Small intestine (tissue), 7 donors: Measurements from ENCODE around the gene INMT. TPM values are rescaled to one million over a fixed set of nuclear protein-coding genes. Genes with fewer than 3 reads are reported as not detected.

ENCODE experiments used
- DNase-seq, 2 donors: peaks; one replicate each; pipeline versions ENCODE4 v3.0.0 to v3.0.0-alpha.2; 2013
- FAIRE-seq: peaks from 2 replicates; lab custom pipeline; 2012; peaks lifted over from hg19 to GRCh38; lab: Jason Lieb, UNC
- H3K27ac ChIP-seq, 3 donors: one replicate each; pipeline ENCODE4 v1.5.1; 2013; ENCODE audit warnings: low read length in 2 of 3, mild to moderate bottlenecking in 2 of 3, control low read depth in 1 of 3, inconsistent platforms in 1 of 3, low read depth in 1 of 3, moderate library complexity in 1 of 3
- H3K27me3 ChIP-seq, 3 donors: one replicate each; pipeline ENCODE4 v1.6.1; 2013; ENCODE audit warnings: low read length in 3 of 3, inconsistent platforms in 1 of 3; ENCODE audit not compliant: control insufficient read depth in 3 of 3, insufficient read depth in 3 of 3
- H3K36me3 ChIP-seq, 3 donors: one replicate each; pipeline ENCODE4 v1.6.1; 2013; ENCODE audit warnings: low read length in 3 of 3, inconsistent platforms in 1 of 3, low read depth in 1 of 3, mild to moderate bottlenecking in 1 of 3, moderate library complexity in 1 of 3; ENCODE audit not compliant: control insufficient read depth in 3 of 3, insufficient read depth in 2 of 3
- H3K4me1 ChIP-seq, 3 donors: one replicate each; pipeline ENCODE4 v1.6.1; 2013; ENCODE audit warnings: low read length in 2 of 3, inconsistent platforms in 1 of 3, low read depth in 1 of 3, mild to moderate bottlenecking in 1 of 3, moderate library complexity in 1 of 3; ENCODE audit not compliant: control insufficient read depth in 3 of 3, insufficient read depth in 2 of 3
- H3K4me3 ChIP-seq, 3 donors: one replicate each; pipeline ENCODE4 v1.5.1; 2013; ENCODE audit warnings: low read length in 3 of 3, control low read depth in 1 of 3, inconsistent platforms in 1 of 3, low read depth in 1 of 3, mild to moderate bottlenecking in 1 of 3, moderate library complexity in 1 of 3
- H3K9me3 ChIP-seq, 2 donors: one replicate each; pipeline ENCODE4 v1.6.1; 2013; ENCODE audit warnings: low read depth in 1 of 2, low read length in 1 of 2; ENCODE audit not compliant: control insufficient read depth in 2 of 2, insufficient read depth in 1 of 2
- WGBS, 3 donors: extraction: QIAGEN DNeasy Blood & Tissue Kit; methylation state at CpG; one replicate each; pipeline ENCODE4 v1.1.7; 2013; 5-methylcytosine and 5-hydroxymethylcytosine counted together
- polyA plus RNA-seq, 4 donors: library from polyadenylated mRNA; stranded (reverse) in 3 of 4; unstranded in 1 of 4; fragments of 200-250 nt in 3 of 4; fragments of 120-200 nt in 1 of 4; gene quantifications; one replicate each; pipeline versions ENCODE4 v1.2.1 to v1.2.3, GENCODE V29; 2013
- donor health status: healthy with polysubstance abuse.
- donor health status: control.
- donor health status: control.
- donor health status: Bipolar disorder and iron deficiency.
- donor health status: healthy.

INMT gene
- polyA plus RNA-seq, 4 donors = 1.1 to 6.1 (median 1.6) TPM

- WGBS, 3 donors = 81 to 83% (median 83%) methylated on average over 1 of the region's 1 CpG
Measured at GRCh38 chr7:30787486-30787885, 35.6 kb downstream of the INMT start.

GRCh38 chr7:30788640-30789333 is 36.9 kb downstream of the INMT start:
- H3K27ac ChIP-seq = no peak overlapping the region
- FAIRE-seq = no peak
- WGBS, 3 donors = 71 to 95% (median 80%) methylated on average over 11 of the region's 11 CpGs

More at GRCh38 chr7:30787486-30787885, 35.6 kb downstream of the INMT start:
- Histone ChIP-seq H3K36me3 (peaks cover 0 to 56% (median 2%) of the 10 kb centered on the region in 3 donors), H3K4me3 (no peak overlapping the region), H3K27ac (no peak overlapping the region), H3K9me3 (no peaks in the 10 kb centered on the region), H3K27me3 (no peaks in the 10 kb centered on the region), H3K4me1 (peaks cover 0 to 3% (median 0%) of the 10 kb centered on the region in 3 donors)
- FAIRE-seq (no peak), DNase-seq (no peak)

GRCh38 chr7:30789334-30789711 is 37.4 kb downstream of the INMT start:
- H3K27ac ChIP-seq = no peak overlapping the region
- DNase-seq (no peak), FAIRE-seq (no peak)
- WGBS, 3 donors = 75 to 91% (median 83%) methylated on average over 3 of the region's 3 CpGs
- H3K9me3 ChIP-seq = no peaks in the 10 kb centered on the region
- no peaks in the 10 kb centered on the region for H3K27me3 ChIP-seq
- H3K36me3 ChIP-seq = peaks cover 0 to 61% (median 5%) of the 10 kb centered on the region in 3 donors
- peaks cover 0 to 3% (median 0%) of the 10 kb centered on the region in 3 donors for H3K4me1 ChIP-seq
- no peak overlapping the region for H3K4me3 ChIP-seq

More at GRCh38 chr7:30788640-30789333, 36.9 kb downstream of the INMT start:
- Histone ChIP-seq H3K36me3 (peaks cover 0 to 61% (median 4%) of the 10 kb centered on the region in 3 donors), H3K9me3 (no peaks in the 10 kb centered on the region), H3K4me3 (no peak overlapping the region), H3K4me1 (peaks cover 0 to 3% (median 0%) of the 10 kb centered on the region in 3 donors), H3K27me3 (no peaks in the 10 kb centered on the region)
- DNase-seq = no peak

GRCh38 chr7:30790356-30790755 is 38.4 kb downstream of the INMT start:
- H3K36me3 ChIP-seq = peaks cover 0 to 62% (median 5%) of the 10 kb centered on the region in 3 donors
- no peak overlapping the region for H3K27ac ChIP-seq
- H3K4me1 ChIP-seq = peaks cover 0 to 13% (median 0%) of the 10 kb centered on the region in 3 donors
- no peak overlapping the region for H3K4me3 ChIP-seq
- H3K9me3 ChIP-seq = no peaks in the 10 kb centered on the region
- FAIRE-seq = no peak
- DNase-seq = no peak
- no peaks in the 10 kb centered on the region for H3K27me3 ChIP-seq
- WGBS, 3 donors = 91 to 96% (median 91%) methylated on average over 4 of the region's 4 CpGs

- Histone ChIP-seq H3K36me3 (peaks cover 0 to 58% (median 5%) of the 10 kb centered on the region in 3 donors), H3K4me1 (peaks cover 0 to 17% (median 0%) of the 10 kb centered on the region in 3 donors), H3K4me3 (no peak overlapping the region), H3K9me3 (no peaks in the 10 kb centered on the region), H3K27ac (no peak overlapping the region), H3K27me3 (no peaks in the 10 kb centered on the region)
- 83 to 91% (median 88%) methylated on average over 10 of the region's 10 CpGs for WGBS, 3 donors
- no peak for DNase-seq
- no peak for FAIRE-seq
Measured at GRCh38 chr7:30791114-30791513, 39.2 kb downstream of the INMT start.

GRCh38 chr7:30795161-30795948 is 43.4 kb downstream of the INMT start:
- no peak for FAIRE-seq
- Histone ChIP-seq H3K27me3 (no peaks in the 10 kb centered on the region), H3K27ac (peak overlapping the region in 1 of 3 donors; percentile 84), H3K36me3 (peaks cover 0 to 46% (median 5%) of the 10 kb centered on the region in 3 donors), H3K4me3 (no peak overlapping the region), H3K9me3 (no peaks in the 10 kb centered on the region), H3K4me1 (peaks cover 0 to 44% (median 4%) of the 10 kb centered on the region in 3 donors)
- DNase-seq = peak; percentile 23 to 71
- 49 to 56% (median 52%) methylated on average over 2 of the region's 2 CpGs for WGBS, 3 donors

GRCh38 chr7:30796105-30796869 is 44.4 kb downstream of the INMT start:
- H3K9me3 ChIP-seq = no peaks in the 10 kb centered on the region
- H3K27me3 ChIP-seq = no peaks in the 10 kb centered on the region
- peak in 1 of 2 donors; percentile 64 for DNase-seq
- H3K36me3 ChIP-seq = peaks cover 0 to 46% (median 4%) of the 10 kb centered on the region in 3 donors
- H3K4me1 ChIP-seq = peaks cover 0 to 44% (median 4%) of the 10 kb centered on the region in 3 donors
- no peak overlapping the region for H3K4me3 ChIP-seq
- FAIRE-seq = no peak
- peak overlapping the region in 2 of 3 donors; percentile 65 to 84 for H3K27ac ChIP-seq
- WGBS, 3 donors = 10 to 26% (median 14%) methylated on average over 1 of the region's 1 CpG
